Measurements from ENCODE around the gene PRKCB. TPM values are rescaled to one million over a fixed set of nuclear protein-coding genes. Genes with fewer than 3 reads are reported as not detected.

Gene PRKCB
- total RNA-seq, 1 experiment from 2014 or later = 0.89 TPM

GRCh38 chr16:24218299-24218698 lies 382.5 kb downstream of the PRKCB start:
- TF ChIP-seq FOSL1 (IDR thresholded peaks at IDR 0.05; ENCODE audit: low read depth) = no peak
- TF ChIP-seq CEBPB (IDR thresholded peaks at IDR 0.05; ENCODE audit: low read depth) = no peak
- no peak for TF ChIP-seq EZH2phosphoT487 (IDR thresholded peaks at IDR 0.05; ENCODE audit: borderline replicate concordance)
- no peak for TF ChIP-seq MAX (IDR thresholded peaks at IDR 0.05)
- TF ChIP-seq ELF1 (IDR thresholded peaks at IDR 0.05; ENCODE audit: borderline replicate concordance, low read depth) = no peak
- TF ChIP-seq SIN3A (IDR thresholded peaks at IDR 0.05; ENCODE audit: low read depth) = no peak
- no peak for TF ChIP-seq SRF (IDR thresholded peaks at IDR 0.05; ENCODE audit: low read depth)
- TF ChIP-seq SP1 (IDR thresholded peaks at IDR 0.05; ENCODE audit: low read depth) = no peak
- no peak for TF ChIP-seq POLR2AphosphoS5 (IDR thresholded peaks at IDR 0.05; ENCODE audit: low read depth, low read length)
- TF ChIP-seq CBX3 (IDR thresholded peaks at IDR 0.05; ENCODE audit: low read depth) = no peak
- no peak for TF ChIP-seq RAD21 (IDR thresholded peaks at IDR 0.05; ENCODE audit: low read depth)
- TF ChIP-seq ATF3 (IDR thresholded peaks at IDR 0.05) = no peak
- TF ChIP-seq YY1 (IDR thresholded peaks at IDR 0.05; ENCODE audit: extremely low read depth, insufficient replicate concordance, low read depth, low read length) = no peak
- no peak for TF ChIP-seq ZFX (IDR thresholded peaks at IDR 0.05)
- TF ChIP-seq EZH2 (IDR thresholded peaks at IDR 0.05) = no peak
- no peak for TF ChIP-seq EGR1 (IDR thresholded peaks at IDR 0.05; ENCODE audit: low read depth)
- TF ChIP-seq REST (IDR thresholded peaks at IDR 0.05; ENCODE audit: low read depth) = no peak
- TF ChIP-seq POLR2A (IDR thresholded peaks at IDR 0.05; ENCODE audit: borderline replicate concordance, extremely low read depth, insufficient read depth, insufficient read length) = no peak
- no peak for TF ChIP-seq ZBTB33 (IDR thresholded peaks at IDR 0.05; ENCODE audit: extremely low read depth, insufficient replicate concordance, low read length)
- TF ChIP-seq ZNF274 (IDR thresholded peaks at IDR 0.05; ENCODE audit: low read depth, low read length) = no peak
- H3K9ac ChIP-seq (ENCODE audit: low read length) = no peak overlapping the region
- RAD21 ChIA-PET (ENCODE audit: low non-redundant PET in 1 of 2, low total read pairs in 2 of 2, uncharacterized antibody in 2 of 2, unreplicated experiment in 2 of 2) = no interaction called here
- no peak overlapping the region for H2AFZ ChIP-seq (ENCODE audit: low read depth, low read length, poor library complexity, severe bottlenecking)
- H3K9me3 ChIP-seq (ENCODE audit: control insufficient read depth in 1 of 2, insufficient read depth in 1 of 2, low read depth in 1 of 2, low read length in 2 of 2) = no peaks in the 10 kb centered on the region
- BruUV-seq (replicated peaks) = no TSS peak
- H3K27ac ChIP-seq (ENCODE audit: low read depth, low read length) = no peak overlapping the region
- peaks cover 31% of the 10 kb centered on the region for H3K27me3 ChIP-seq (ENCODE audit: insufficient read depth, low read length)
- H3K4me1 ChIP-seq (ENCODE audit: control insufficient read depth in 1 of 2, insufficient read depth in 2 of 2, low read length in 2 of 2) = no peaks in the 10 kb centered on the region
- no peak for ATAC-seq
- no peak overlapping the region for H3K4me2 ChIP-seq (ENCODE audit: low read length)
- DNase-seq (ENCODE audit: low read depth, low spot score) = no peak
- no peaks in the 10 kb centered on the region for H3K9me2 ChIP-seq (ENCODE audit: insufficient read depth)
- CTCF ChIA-PET = no interaction called here
- H4K20me1 ChIP-seq (ENCODE audit: insufficient read depth) = no peaks in the 10 kb centered on the region
- no peaks in the 10 kb centered on the region for H3K36me3 ChIP-seq (ENCODE audit: control insufficient read depth in 1 of 2, insufficient read depth in 2 of 2, low read length in 2 of 2)
- H3K79me2 ChIP-seq (ENCODE audit: insufficient read depth, low read length) = no peaks in the 10 kb centered on the region
- POLR2A ChIA-PET = no interaction called here
- H3K4me3 ChIP-seq (replicated peaks in 1 of 2; ENCODE audit: low read depth in 1 of 2, low read length in 2 of 2) = no peak overlapping the region
- intact Hi-C loops (cut with micrococcal nuclease) = no loop called here

Measured in HCT116 (cell line).